GM12874 (cell line): ENCODE measurements around the gene MAEA.

Source experiments
- TF ChIP-seq, protein P1 (sequence below): IDR thresholded peaks from 2 replicates; pipeline ENCODE4 v1.5.1; 2011; ENCODE audit warnings: low read depth, mild to moderate bottlenecking, control low read depth, low read length, moderate library complexity; ENCODE audit not compliant: insufficient read depth

The MAEA gene

DNA sequence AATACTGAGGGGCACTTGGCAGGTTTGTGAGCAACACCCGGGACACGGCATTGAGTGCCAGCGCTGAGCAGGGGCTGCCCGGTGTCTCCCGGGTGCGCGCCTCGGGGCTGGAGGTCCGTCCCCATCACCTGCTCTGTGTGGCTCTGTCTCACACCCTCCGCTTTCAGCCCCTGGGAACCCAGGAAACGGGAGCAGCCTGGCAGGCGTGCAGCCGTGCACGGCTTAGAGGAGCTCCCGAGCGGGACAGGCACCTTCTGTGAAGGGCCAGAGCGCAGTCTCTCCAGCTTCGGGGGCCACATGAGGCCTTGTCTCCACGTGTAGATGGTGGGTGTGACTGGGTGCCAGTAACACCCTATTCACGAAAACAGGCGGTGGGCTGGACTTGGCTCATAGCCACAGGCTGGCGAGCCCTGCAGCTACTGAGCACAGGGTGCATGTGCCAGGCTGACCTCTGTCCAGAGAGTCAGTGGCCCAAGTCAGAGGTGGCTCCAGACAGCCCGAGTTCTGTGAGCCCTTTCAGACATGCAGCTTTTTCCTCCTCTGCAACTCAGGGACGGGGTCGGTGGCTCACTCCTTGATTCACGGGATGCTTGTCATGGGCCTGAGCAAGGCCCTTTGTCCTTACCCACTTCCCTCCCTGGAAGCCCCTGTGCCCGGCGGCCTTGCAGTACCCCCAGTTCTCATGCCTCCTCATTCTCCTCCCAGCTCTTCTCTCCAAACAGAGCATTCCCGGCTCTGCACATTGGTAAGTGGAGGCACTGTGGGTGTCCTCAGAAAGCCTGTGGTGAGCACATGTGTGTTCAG lies 80.8 kb downstream of the MAEA start:
- TF ChIP-seq, protein P1, sequence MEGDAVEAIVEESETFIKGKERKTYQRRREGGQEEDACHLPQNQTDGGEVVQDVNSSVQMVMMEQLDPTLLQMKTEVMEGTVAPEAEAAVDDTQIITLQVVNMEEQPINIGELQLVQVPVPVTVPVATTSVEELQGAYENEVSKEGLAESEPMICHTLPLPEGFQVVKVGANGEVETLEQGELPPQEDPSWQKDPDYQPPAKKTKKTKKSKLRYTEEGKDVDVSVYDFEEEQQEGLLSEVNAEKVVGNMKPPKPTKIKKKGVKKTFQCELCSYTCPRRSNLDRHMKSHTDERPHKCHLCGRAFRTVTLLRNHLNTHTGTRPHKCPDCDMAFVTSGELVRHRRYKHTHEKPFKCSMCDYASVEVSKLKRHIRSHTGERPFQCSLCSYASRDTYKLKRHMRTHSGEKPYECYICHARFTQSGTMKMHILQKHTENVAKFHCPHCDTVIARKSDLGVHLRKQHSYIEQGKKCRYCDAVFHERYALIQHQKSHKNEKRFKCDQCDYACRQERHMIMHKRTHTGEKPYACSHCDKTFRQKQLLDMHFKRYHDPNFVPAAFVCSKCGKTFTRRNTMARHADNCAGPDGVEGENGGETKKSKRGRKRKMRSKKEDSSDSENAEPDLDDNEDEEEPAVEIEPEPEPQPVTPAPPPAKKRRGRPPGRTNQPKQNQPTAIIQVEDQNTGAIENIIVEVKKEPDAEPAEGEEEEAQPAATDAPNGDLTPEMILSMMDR, result no peak

DNA sequence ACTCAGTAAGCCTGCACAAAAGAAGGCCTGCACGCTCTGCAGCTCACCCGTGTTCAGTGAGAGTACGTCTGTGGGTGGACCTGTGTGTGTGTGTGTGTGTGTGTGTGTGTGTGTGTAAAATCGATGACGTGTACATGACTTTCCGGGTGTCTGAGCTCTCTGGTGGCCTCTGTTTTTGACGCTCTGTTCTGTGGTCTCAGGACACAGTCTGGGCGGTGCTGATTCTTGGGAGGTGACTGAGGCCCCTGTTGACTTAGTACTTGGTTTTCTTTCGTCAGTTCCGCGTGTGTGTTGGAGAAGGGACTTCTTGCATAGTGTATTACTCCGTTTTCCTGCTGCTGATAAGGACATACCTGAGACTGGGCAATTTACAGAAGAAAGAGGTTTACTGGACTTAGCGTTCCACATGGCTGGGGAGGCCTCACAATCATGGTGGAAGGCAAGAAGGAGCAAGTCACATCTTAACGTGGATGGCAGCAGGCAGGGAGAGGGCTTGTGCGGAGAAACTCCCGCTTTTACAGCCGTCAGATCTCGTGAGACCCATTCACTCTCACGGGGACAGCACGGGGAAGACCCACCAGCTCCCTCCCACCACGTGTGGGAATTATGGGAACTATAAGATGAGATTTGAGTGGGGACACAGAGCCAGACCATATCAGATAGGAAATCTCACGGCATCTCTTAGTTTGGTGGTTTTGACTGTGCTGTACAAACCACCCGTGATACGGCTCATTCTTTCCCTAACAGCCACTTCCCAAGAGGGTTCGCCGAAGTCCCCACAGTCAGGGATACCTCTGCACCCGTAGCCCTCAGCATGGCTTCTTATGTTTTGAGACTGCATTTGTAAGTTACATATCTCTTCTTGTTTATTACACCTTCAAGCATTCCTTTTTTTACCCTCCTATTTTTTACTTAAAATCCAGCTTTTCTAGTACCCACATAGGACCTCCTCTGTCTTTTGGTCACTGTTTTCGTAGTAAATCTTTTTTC lies 81.8 kb downstream of the MAEA start:
- TF ChIP-seq, protein P1, result no peak

DNA sequence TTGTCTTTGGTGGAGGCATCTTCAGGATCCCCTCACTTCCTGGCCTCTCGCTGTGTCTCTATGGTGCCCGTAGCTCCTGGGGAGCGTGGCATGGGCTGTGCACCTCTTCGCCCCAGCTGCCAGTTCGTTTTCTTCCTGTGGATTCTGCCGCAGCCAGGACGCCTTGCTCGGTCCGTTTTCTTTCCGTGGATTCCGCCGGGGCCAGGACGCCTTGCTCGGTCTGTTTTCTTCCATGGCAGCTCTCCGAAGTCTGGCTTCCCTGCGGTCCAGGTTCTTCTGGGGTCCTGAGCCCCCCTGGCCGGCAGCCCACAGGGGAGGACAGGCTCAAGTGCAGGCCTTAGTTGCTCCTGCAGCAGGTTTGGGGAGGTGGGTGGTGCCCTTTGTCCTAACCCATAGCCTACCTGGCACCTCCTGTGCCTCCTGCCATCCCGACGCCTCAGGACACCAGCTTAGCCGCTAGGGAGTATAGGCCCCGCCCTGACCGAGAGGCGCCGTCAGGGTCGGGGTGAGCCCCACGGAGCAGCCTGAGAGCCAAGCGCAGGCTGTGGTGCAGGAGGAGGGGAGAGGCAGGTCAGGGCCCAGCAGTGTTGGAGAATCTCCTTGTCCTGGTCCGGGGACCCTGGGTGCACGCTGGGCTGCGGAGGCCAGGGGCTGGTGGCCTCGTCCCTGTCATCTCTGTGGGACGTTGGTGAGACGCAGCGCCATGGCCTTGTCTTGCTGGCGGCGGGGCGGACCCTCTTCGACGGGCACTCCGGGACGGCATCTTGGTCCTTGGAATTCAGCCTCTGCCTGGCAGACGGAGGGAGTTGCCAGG lies 84.4 kb downstream of the MAEA start:
- TF ChIP-seq, protein P1, result no peak

DNA sequence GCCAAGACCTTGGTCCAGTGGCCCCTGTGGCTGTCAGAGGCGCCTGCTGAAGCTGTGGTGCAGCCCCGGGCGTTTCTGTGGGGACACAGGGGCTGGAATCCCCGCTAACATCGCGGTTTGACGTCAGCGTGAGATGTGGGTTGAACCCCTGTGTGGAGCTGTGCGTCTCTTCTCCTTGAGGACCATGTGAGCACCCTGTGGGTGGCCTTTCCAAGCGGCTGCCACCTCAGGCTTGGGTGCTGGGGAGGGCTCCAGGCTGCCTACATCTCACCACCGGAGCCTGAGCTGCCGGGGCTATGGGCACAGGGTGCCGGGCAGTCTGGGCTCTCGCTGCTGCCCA lies 85.0 kb downstream of the MAEA start:
- TF ChIP-seq, protein P1, result no peak

DNA sequence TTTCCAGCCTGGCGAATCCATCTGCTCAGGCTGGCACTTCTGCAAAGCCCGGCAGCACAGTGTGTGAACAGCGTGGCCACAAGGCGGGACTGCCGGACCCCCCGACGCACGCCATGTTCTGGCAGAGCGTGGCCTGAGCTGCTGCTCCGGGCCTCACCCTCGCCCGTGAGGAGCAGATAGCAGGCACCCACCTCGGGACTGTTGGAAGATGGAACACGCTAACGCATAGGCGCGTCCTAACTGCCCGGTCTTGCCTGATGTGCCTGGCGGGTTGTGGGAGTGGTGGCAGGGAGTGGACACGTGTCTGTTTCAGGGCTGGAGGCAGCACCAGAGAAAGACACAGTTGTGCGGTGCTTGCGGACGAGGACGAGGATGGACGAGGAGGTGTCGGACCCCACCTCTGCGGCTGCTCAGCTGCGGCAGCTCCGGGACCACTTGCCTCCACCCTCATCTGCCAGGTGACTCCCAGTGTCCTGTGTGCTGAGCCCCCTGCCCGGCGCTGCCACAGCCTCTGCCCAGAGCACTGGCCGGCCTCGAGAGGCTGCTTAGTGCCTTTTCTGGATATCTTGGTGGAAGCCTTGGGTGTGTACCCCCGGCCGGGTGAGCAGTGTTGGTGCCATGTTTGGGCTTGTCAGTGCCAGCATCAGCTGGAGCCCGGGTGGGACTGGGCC lies 85.5 kb downstream of the MAEA start:
- TF ChIP-seq, protein P1, result no peak

DNA sequence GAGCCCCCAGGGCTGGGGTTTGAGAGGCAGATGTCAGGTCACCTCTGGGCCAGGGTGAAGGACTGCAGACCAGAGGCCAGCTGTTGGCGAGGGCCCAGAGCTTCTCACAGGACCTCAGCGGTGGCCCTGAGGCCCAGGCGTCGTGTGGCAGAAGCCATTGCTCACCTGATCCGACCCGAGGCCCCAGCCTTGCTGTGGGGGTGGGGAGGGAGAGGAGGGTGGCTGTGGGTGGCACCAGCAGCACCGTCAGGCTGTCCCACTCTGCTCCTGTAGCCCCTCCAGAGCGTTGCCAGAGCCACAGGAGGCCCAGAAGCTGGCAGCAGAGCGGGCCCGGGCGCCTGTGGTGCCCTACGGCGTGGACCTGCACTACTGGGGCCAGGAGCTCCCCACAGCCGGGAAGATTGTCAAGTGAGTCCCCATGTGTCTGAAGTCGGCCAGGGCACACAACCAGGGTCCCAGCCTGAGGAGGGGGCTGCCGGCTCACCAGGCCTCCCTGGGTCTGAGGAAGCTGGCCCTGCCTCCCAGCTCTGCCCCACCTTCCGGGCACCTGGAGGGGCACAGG lies 86.2 kb downstream of the MAEA start:
- TF ChIP-seq, protein P1, result no peak
